ENCODE measurements around the gene TLL2.

TLL2 gene

GRCh38 chr10:96384506-96384905 is 129.2 kb downstream of the TLL2 start:
- DNase-seq: no peak

- DNase-seq: no peak
Observed at GRCh38 chr10:96380821-96381220, 132.9 kb downstream of the TLL2 start.

- DNase-seq: no peak
Observed at GRCh38 chr10:96379758-96380157, 134.0 kb downstream of the TLL2 start.

GRCh38 chr10:96378741-96379140 is 135.0 kb downstream of the TLL2 start:
- DNase-seq: no peak

- DNase-seq: no peak
Observed at GRCh38 chr10:96377816-96378294, 135.9 kb downstream of the TLL2 start.

- no peak for DNase-seq
Observed at GRCh38 chr10:96376483-96376882, 137.2 kb downstream of the TLL2 start.

GRCh38 chr10:96374985-96375830 is 138.5 kb downstream of the TLL2 start:
- peak; percentile 67 for DNase-seq

- DNase-seq: no peak
Observed at GRCh38 chr10:96374639-96374984, 139.1 kb downstream of the TLL2 start.

- no peak for DNase-seq
Observed at GRCh38 chr10:96374004-96374403, 139.7 kb downstream of the TLL2 start.

GRCh38 chr10:96371356-96371755 is 142.4 kb downstream of the TLL2 start:
- DNase-seq: no peak

- DNase-seq: peak; percentile 53
Observed at GRCh38 chr10:96370584-96371157, 143.1 kb downstream of the TLL2 start.

- no peak for DNase-seq
Observed at GRCh38 chr10:96369890-96370583, 143.7 kb downstream of the TLL2 start.

GRCh38 chr10:96368971-96369370 is 144.8 kb downstream of the TLL2 start:
- no peak for DNase-seq

- DNase-seq: no peak
Observed at GRCh38 chr10:96367470-96367869, 146.3 kb downstream of the TLL2 start.

GRCh38 chr10:96366508-96366907 is 147.2 kb downstream of the TLL2 start:
- DNase-seq: no peak

GRCh38 chr10:96365571-96365970 is 148.2 kb downstream of the TLL2 start:
- DNase-seq: no peak

- no peak for DNase-seq
Observed at GRCh38 chr10:96360766-96361165, 153.0 kb downstream of the TLL2 start.

GRCh38 chr10:96360331-96360730 is 153.4 kb downstream of the TLL2 start:
- DNase-seq: no peak

GRCh38 chr10:96359616-96360015 is 154.1 kb downstream of the TLL2 start:
- DNase-seq: no peak

GRCh38 chr10:96358851-96359540 is 154.7 kb downstream of the TLL2 start, which contains the start of gene OPALIN:
Gene OPALIN, minus strand, starts transcription at chr10:96359002. Its CDS starts 106 bp downstream, at chr10:96358896.
- DNase-seq: no peak

- no peak for DNase-seq
Observed at GRCh38 chr10:96357038-96357620, 156.6 kb downstream of the TLL2 start.

GRCh38 chr10:96352582-96352981 is 161.1 kb downstream of the TLL2 start:
- DNase-seq: no peak

- no peak for DNase-seq
Observed at GRCh38 chr10:96352027-96352426, 161.7 kb downstream of the TLL2 start.
